CD4-positive, alpha-beta T cell treated with Interleukin-4 for 4 hours (primary cell): ENCODE results near the gene CFAP97.
"Not testable (repeated sequence)": the region's sequence is repeated elsewhere in the genome, so short reads cannot be mapped to it uniquely, and the experiment has no call there.

Experiments used
- DNase-seq: peaks from one replicate; pipeline ENCODE4 v3.0.0-alpha.2; 2020

Gene CFAP97

DNA sequence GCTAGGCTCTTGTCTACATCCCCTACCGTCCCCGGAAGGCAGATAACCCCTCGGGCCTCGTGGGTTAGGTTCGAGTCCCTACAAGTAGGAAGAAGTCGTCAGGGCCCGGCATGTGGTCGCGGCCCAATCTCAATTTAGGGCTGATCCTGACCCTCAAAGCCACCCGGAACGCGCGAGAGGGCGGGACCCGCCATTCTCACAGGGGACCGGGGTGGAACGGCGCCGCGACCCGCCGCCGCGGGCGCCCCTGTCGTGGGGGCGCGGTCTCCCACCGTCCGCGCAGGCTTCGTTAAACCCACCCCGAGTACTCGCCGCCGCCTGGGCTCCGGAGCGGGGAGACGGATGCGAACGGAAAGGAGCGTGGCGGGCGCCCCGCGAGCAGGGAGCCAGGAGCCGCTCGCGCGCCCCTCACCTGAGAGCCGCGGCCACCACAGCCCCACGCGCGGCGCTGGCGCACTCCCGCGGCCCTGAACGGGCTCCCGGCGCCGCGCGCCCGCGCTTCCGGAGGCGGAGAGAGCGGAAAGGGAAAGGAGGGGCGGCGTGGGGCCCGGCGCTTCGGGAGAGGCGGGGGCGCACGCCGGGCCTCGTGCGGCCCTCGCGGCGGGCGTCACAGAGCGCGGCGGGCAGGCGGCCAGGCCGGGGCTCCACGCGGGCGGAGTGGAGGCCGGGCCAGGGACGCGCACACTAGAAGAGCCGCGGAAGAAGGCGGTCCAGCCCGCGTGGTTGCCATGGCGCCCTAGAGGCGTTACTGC is at the start of gene CFAP97:
TSS of gene CFAP97 (minus strand) at position 515 of the 752 bp plus-strand sequence. CDS start 12,804 bp downstream, outside the sequence.
- peak; percentile 85 for DNase-seq

DNA sequence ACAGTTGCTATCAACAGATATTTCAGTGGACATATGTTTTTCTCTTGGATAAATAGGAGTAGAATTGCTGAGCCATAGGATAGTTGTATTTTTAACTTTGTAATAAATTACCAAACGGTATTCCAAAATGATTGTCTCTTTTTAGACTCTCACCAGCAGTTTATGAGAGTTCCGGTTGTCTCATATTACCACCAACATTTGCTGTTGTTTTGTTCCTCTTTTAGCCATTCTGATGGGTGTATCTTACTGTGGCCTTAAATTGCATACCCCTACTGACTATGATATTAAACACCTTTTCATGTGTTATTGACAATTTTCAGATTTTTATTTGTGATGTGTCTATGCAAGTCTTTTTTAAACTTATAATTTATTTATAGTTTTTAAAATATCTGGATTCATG is 45.3 kb upstream of the CFAP97 start:
- no peak for DNase-seq

DNA sequence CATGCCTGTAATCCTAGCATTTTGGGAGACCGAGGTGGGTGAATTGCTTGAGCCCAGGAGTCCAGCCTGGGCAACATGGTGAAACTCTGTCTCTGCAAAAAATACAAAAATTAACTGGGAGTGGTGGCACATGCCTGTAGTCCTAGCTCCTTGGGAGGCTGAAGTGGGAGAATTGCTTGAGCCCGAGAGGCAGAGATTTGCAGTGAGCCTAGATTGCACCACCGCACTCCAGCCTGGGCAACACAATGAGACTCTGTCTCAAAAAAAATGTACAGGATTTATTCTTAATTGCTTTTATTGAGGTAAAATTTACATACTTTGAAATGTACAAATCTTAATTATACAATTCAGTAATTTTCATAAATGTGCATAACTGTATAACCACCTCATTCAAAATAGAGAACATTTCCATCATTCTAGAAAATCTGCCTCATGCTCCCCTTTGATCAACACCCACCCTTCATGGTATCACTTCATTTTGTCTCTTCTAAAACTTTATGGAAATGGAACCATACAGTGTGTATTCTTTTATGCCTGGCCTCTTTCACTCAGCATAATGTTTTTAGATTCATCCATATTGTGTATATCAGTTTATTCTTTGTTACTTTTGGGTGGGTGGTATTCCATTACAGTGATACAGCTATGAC is 44.7 kb upstream of the CFAP97 start:
- no peak for DNase-seq

DNA sequence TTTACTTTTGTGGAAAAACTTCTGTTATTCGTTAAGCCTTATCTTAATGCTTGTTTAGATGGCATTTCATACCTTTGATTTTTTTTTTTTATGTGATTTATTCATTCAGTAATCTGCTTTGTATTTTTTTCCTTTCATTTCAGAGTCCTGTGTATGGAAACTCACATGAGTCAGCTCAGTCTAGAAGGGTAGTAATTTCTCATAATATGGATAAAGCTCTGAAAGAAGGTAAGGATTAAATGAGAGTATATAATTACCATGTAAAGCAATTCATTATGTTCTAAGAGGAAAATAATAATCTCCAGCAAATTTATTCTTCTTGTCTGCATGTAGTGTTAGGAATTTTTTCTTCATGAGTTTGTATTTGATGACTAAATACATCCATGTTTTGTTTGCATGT is 43.4 kb upstream of the CFAP97 start:
- no peak for DNase-seq

DNA sequence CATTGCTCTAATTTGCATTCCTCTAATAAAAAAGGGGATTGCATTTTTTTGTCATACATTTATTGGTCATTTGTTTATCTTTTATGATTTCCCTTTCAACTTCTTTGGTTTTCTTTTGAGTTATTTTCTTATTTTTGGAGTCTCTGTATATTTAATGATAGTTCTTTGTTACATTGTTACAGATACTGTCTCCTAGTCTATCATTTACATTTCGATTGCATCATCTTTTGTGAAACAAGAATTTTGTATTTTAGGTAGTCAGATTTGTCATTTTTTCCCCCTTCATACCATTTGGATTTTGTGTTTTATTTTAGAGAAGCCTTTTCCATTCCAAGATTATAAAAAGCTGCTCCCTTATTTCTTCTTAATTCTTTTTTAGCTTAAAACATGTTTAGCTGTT is 42.7 kb upstream of the CFAP97 start:
- no peak for DNase-seq

DNA sequence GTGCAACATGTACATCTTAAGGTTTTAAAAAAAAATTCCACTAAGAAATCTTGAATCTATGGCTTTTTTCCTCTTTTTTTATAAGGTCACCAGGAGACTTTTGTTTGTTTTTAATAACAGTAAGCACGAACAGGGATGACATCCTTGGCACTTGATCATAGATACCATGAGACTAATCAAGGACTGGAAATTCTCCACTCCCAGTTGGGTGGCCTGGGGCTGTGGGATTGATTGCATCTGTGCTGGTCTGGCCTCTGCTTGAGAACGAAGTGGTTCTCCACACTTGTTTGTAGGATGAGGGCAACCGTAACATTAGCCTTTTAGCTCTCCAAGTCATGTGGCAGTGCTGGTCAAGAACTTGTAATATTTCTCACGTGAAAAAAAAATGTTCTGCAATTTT is 41.0 kb upstream of the CFAP97 start:
- DNase-seq = no peak

DNA sequence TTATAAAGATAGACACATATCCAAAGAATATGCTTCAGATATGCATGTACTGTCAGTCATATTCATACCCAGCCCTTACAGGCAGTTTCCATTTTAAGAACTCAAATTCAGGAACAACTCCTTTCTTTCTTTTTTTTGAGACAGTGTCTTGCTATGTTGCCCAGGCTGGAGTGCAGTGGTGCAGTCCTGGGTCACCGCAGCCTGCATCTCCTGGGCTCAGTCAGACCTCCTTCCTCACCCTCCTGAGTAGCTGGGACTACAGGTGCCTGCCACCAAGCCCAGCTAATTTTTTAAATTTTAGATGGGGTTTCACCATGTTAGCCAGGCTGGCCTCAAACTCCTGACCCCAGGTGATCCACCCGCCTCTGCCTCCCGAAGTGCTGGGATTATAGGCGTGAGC is 40.1 kb upstream of the CFAP97 start:
- DNase-seq = no peak

DNA sequence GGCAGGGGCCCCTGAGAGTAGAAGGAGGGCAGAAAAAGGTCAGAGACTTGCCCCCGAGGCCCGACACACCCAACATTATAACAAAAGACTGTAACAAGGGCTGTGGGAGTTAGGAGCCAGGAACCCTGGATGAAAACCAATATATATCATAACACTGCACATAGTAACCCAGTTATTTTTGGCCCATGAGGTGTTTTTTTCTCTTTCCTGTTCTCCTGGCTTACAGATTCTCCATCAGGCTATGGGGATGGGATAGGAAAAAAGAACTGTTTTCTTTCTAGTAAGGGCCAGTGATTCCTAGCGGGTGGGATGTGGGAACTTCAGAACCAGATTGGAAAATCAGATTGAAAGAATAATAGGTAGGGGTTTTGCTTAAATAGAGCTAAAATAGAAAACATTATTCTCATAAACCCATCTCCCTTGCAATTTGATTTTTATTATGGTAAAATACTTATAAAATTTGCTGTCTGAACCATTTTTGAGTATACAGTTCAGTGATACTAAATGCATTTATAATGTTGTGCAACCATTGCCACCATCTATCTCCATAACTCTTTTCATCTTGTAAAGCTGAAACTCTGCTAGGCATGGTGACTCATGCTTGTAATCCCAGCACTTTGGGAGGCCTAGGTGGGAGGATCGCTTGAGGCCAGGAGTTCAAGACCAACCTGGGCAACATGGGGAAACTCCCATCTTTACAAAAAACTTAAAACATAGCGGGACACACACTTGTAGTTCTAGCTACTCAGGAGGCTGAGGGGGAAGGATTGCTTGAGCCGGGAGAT is 39.1 kb upstream of the CFAP97 start:
- no peak for DNase-seq

DNA sequence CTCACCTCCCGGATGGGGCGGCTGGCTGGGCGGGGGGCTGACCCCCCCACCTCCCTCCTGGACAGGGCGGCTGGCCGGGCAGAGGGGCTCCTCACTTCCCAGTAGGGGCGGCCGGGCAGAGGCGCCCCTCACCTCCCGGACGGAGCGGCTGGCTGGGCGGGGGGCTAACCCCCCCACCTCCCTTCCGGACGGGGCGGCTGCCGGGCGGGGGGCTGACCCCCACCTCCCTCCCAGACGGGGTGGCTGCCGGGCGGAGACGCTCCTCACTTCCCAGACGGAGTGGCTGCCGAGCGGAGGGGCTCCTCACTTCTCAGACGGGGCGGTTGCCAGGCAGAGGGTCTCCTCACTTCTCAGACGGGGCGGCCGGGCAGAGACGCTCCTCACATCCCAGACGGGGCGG is 36.7 kb upstream of the CFAP97 start:
- not testable (repeated sequence) for DNase-seq

DNA sequence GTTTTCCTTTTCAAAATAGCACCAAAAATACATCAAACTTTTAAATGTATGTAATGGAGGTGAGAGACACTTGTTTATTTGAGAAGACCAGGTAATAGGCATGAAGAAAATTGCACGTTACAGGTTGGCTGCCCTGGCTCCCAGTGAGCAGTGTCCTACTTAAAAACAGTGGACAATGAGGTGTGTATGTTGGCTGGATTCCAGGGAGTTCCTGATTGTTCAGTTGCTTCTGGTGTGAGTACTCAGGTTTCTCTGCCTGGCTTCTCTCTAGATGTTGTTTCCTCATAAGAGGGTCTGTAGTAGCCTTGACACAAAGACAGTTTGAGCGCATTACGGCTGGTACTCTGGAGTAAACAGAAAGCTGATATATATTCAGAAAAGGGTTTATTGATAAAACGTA is 35.0 kb upstream of the CFAP97 start:
- DNase-seq = no peak

DNA sequence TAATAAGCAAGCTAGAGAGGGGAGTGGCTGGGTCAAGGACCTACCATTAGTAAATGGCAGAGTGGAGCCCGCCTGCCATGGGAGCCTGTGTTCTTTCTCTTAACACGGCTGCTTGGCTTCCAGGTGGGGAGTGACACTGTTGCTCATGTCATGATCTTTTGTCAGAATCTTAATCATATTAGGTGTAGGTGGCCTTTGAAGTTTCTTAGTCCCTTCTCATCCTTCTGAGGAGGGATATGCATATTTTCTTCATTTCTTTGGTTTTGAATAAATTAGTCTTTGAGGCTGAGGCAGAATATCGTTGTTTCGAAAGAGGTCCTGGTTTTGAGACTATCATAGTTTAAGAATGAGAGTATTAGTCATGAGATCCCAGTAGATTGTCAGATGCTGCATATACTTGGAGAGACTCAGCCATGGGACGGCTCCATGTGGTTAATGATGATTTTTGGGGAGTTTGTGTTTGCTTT is 34.4 kb upstream of the CFAP97 start:
- no peak for DNase-seq

DNA sequence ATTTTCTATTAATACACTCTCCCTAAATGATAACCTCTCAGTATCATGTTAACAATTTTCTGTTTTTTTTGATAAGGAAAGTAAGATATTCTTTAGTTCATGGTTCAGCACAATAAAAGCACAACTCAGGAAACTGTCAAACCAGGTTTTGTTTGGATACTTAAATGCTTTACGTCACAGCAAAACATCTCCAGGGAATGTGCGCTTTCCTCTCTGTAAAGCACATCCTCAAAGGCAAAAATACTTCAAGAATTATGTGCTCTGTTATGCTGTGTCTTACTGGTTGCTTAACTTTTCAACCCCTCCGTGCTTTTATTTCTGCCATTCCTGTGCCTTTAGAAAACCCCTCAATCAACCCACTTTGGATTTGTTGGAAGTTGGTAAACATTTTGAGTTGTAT is 33.4 kb upstream of the CFAP97 start:
- DNase-seq = no peak

DNA sequence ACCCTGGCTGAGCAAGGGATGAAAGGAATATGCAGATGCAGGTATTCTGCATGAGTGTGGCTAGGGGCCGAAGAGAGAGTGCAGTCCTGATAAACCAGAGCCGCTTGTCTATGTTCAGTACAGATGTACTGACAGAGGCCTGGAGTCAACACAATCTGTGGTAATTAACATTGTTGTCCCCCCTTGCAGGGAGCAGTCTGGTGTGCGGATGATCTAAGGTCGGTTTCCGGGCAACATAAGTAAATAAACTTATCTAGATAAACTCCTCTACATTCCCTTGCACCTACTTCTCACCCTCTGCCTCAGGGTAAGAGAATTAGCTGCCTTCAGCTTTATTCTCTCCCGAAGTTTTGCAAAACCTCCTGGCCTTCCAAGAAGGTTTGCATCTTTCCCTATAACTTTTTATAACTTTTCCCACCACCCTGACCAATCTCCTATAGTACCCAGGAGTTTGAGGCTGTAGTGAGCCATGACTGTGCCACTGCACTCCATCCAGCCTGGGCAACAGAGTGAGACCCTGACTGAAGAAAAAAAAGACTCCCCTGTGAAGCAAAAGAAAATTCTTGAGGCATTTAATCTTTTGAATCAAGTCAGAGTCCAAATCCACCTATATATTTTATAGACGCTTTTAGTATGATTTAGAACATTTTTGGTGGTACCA is 32.2 kb upstream of the CFAP97 start:
- no peak for DNase-seq

DNA sequence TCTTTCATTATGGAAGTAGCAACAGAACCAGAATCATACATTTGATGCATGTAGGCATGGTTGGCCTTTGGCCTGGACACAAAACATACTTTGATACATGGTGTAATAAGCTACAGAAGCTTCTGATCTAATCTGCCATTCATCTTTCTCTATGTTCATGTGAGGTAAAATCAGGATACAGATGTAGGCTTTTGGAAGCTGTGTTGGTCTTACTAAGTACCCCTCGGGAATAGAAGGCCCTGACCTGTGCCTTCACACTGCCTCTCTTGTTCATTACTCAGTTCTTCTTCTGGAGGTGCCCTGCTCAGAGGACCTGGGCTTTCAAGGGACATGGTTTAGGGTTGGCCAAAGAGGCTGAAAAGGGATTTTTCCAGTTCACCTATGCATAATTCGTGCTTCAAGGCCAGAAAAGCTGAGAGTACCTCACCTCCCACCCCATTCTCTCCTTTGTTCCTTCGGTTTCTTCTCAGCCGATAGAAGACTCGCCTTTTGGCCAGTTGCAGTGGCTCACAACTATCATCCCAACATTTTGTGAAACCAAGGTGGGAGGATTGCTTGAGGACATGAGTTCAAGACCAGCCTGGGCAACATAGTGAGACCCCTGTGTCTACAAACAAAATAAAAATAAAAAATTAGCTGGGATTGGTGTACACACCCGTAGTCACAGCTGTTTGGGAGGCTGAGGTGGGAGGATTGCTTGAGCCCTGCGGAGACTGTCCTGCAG is 31.5 kb upstream of the CFAP97 start:
- no peak for DNase-seq

DNA sequence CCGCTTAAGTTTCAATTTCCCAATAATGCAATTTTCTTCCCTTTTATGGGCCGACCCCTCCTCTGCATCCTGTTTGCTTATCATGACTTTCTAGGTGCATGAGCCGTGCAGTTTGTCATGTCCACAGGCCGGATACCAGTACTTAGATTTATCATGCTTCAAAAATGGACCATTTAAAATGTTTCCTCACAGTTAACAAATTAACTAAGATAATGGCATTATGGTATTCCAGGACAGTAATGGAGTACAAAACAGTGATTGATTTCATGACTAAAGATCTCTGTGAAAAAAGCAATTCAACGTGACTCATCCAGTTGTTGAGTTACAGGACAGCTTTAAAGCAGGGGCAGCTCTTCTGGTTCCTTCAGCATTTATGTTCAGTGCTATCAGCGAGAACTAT is 28.6 kb upstream of the CFAP97 start:
- DNase-seq = no peak

DNA sequence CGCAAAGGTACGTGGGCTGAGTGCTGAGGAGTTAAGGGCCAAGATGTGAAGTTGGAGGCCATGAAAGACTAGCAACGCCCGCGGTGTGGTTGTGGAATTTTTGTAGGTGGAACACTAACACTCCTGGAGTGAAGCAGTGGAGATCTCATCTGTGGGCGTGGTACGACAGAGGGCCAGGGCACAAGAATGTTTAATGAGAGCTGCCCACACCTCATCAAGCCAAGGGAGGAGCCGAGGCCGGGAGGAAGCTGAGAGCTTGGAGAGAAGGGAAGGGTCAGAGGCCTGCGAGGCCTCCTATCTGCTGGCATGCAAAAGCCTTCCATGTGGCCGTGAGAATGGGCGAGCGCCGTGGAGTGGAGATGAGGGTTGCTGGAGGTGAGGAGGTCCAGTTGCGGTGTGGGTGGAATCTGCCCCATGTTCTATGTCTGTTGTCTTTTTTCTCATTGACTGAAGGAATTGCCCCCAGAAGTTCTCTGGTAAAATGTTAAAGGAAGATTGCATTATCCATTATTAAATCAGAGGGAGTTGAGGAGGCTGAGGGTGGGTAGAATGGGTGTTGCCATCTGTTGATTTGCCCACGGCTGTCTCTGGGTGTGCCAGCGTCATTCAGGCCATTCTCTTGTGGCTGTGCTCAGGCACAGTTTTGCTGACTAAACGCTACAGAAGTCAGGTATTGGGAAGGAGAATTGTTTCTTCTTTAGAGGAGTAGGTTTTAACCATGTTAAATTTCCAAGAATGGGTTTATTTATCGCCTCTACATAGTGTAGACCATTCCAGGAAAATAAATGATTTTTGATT is 25.4 kb upstream of the CFAP97 start:
- no peak for DNase-seq

DNA sequence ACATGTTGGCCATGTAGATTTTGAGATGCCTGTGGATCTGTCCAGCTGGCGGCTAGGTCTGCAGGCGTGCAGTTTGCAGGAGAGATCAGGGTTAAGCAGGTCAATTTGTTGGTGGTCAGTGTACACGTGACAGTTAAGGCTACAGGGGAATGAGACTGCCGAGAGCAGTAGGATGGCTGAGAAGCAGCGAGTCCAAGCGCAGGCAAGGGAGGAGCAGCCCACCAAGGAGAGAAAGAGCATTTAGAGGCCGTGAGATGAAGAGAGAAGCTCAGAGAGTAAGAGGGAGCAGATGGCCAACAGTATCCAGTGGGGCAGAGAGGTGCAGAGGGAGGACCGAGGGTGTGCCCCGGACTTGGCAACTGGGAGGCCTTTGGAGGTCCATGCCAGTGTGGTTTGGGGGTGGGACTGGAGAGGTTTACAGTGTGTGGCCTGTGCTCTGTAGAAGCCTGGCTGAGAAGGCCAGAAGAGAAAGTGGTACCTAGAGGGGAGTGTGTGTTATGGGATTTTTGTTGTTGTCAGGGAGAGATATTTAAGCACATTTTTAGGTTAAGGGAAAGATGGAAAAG is 24.0 kb upstream of the CFAP97 start:
- no peak for DNase-seq

DNA sequence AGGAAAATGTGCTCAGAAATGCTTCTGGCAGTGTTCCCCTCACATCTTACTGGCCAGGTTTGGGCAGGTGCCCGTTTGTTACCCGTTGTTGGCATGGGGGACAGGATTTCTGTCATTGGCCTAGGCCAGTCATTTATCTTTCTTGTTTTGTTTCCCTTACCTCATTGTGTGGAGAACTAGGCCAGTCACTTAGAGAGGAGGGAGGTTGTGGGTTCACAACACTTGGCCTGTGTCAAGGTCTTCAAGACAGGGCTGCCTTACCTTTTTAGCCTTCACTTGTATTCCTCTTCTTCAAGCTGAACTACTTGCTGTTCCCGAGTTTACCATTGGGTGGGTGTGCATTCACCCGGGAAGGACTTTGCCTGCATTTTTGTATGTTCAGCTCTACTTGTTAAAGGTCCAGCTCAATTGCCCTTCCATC is 23.3 kb upstream of the CFAP97 start:
- DNase-seq = no peak

DNA sequence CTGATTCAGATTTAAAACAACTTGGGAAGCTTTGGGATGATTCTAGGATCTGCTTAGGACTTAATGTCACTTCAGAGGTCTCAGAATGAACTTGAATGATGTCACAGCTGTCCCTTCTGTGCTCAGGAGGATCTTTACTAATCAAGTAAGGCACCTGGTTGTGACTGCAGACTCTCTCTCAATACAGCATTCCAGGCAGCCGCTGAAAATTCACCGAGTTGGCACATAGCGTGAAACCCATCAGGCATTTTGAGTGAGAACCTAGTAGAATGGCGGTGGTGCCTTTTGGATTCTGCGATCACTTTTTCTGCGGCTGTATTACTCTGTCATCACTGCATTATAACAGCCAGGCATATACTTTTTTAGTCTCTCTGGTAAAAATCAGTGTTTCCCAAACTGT is 22.1 kb upstream of the CFAP97 start:
- no peak for DNase-seq

DNA sequence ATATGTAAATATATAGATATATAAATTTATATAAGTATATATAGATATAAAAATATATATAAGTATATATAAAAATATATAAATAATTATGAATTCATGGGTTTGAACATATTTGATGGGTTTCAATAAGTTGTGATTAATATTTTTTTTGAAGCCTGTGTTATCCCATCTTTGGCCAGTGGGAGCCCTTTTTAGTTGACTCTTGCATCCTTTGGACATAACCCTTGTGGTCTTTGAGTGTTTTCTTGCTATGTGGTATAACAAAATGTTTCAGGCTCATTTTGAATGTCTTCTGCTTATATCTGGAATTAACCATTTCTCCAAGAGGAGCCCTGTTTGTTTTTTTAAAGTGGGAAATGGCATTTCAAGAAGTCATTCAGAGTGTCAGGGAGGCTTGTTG is 20.8 kb upstream of the CFAP97 start:
- DNase-seq = no peak

DNA sequence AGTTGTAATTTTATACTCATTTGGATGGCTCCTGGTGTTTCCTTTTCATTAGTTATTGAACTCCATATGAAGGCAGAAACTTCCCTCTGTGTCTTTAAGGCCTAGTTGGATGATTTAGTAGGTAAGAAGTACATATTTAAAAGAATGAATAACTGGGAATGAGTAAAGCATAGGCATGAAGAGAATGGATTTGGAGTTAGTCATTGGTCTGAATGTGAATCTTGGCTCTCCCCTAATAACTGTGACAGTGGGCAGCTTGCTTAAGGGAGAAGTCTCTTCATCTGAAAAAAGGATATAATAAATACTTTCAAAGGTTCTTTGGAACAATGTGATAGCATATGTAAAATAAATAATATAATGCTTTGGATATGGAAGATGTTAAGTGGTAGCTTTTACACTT is 18.8 kb upstream of the CFAP97 start:
- DNase-seq = no peak
